ENCODE measurements around the gene KCNJ16.

The KCNJ16 gene

GRCh38 chr17:70059649-70060048 lies 15.4 kb upstream of the KCNJ16 start:
- no peak for DNase-seq
- intact Hi-C loops (cut with DNase I), result no loop called here

DNA sequence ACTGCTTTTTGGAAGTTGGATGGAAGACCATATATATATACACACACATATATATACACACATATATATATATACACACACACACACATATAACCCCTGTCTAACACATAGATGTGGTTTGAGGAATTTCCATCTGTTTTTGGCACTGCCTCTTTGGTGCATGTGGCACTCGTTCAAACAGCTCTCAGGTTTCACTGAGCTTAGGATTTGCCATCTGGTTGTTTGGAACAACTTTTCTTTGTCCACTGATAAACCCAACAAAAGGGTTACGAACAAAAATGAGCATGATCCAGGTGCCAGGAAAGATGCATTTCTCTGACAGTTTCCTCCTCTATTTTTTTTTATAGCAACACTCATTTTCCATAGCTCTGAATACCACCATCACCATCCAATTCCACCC lies 14.6 kb upstream of the KCNJ16 start:
- DNase-seq, result no peak
- intact Hi-C loops (cut with DNase I), result no loop called here

GRCh38 chr17:70067134-70067533 lies 7.9 kb upstream of the KCNJ16 start:
- no peak for DNase-seq
- intact Hi-C loops (cut with DNase I), result no loop called here

DNA sequence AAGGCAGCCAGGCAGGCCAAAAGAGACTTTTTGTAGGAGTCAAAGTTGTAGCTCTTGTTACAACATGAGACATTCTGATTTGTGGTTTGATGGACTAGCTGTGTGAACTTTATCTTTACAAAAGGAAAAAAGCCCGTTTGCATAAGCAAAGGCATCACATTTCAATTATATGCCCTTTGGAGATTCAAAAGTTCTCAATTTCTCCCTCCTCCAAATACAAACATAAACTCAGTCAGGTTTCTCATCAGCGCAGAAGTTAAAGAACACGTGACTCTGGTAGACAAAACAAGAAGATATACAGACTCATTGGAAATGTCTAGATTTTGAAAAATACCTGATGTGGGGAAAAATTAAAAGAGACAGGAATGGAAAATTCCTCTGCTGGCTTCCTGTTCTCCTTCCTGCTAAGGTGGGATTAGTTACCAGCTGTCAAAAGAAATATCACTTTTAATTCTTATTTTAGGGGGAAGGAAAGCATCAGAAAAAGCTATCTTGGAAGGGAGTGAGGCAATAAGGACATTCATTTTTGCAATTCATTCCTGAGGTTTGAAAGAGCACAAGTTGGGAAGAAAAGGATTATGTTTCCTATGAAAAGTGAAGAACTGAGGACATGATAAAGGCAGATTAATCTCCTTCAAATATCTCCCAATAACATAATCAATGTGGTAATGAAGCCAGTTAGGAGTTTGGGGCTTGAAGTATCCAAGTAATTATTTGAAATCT lies 4.6 kb upstream of the KCNJ16 start:
- DNase-seq, result no peak
- intact Hi-C loops (cut with DNase I), result no loop called here

DNA sequence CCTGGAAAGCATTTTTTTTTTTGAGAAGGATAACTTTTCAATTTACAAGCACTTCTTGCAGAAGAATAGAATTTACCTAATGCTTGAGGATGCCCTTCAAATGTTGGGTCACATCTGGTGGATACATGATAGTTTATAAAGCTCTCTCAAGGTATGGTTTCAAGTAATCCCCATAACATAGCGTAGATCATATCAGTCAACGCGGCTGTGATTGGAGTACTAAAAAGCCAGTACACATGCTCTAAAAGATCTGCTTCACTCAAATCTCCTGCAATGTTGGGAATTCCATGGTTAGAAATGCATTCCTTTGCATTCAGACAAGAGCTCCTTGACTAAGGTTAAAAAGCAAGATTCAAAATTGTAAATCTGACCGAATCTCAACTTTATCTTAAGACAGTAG lies 3.9 kb upstream of the KCNJ16 start:
- intact Hi-C loops (cut with DNase I), result no loop called here

GRCh38 chr17:70071620-70072019 lies 3.4 kb upstream of the KCNJ16 start:
- DNase-seq, result no peak
- intact Hi-C loops (cut with DNase I), result no loop called here

More for the DNA sequence above, 3.9 kb upstream of the KCNJ16 start:
- DNase-seq, result no peak

DNA sequence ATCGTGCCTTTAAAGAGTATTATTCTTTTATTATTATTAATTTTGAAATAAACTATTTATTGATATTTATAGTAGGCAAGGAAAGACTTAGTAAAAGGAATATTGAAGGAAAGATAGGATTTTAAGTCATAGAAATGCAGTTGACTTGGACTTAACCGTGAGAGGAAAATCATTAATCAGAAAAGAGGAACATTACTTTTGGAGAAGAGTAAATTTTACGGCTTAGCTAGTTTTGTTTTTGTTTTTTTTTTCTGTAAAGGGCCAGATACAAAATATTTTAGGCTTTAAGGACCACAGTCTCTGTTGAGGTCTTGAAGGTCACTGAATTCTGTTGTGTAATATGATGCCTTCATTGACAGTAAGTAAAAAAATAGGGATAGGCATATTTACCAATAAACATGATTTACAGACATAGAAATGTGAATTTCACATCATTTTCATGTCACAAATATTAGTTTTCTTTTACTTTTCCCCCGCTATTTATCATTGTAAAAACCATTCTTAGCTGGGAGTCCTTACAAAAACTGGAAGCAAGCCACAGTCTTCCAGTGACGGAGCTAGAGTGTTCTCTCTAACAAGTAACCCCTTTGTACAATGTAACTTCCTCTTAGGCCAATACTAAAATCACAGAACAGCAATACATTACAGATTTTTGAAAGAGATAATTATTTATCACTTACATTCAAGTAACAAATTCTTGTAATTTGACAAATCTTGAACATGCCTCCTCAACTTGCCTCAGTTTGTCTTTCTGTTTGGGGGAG lies 2.3 kb upstream of the KCNJ16 start:
- intact Hi-C loops (cut with DNase I), result no loop called here
- peak in 8 of 42 donors; percentile 6 to 50 (median 10) for DNase-seq

GRCh38 chr17:70073310-70073709 lies 1.7 kb upstream of the KCNJ16 start:
- intact Hi-C loops (cut with DNase I), result no loop called here

GRCh38 chr17:70073799-70074198 lies 1.2 kb upstream of the KCNJ16 start:
- intact Hi-C loops (cut with DNase I), result no loop called here
- no peak for DNase-seq

More at GRCh38 chr17:70073310-70073709, 1.7 kb upstream of the KCNJ16 start:
- DNase-seq, result no peak

DNA sequence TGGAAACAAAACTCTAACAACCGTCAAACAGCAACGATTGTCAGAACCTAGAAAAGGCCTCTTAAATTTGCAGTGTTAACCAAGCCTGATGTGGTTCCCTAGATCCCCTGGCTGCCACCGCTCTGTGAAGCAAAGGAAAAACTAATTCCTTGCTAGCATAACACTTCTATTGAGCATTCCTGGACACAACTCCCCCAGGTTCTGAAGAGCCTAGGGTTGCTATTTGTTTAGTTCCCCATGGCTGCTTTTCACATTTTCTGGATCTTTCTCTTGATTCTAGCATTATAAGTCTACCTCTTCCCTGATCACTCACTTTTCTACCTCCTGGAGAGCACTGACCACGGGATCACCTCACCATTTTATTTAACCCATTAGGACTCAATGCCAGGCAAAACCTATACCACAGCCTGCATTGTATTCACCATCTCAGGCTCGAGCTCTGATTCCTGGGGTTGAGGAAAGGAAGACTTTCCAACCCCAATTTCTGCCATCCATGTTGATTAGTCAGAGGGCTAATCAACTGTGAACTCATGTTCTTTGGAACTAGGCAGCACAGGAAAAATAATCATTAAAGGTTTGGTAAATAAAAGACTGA lies 692 bp upstream of the KCNJ16 start:
- DNase-seq, result no peak
- intact Hi-C loops (cut with DNase I), result no loop called here

DNA sequence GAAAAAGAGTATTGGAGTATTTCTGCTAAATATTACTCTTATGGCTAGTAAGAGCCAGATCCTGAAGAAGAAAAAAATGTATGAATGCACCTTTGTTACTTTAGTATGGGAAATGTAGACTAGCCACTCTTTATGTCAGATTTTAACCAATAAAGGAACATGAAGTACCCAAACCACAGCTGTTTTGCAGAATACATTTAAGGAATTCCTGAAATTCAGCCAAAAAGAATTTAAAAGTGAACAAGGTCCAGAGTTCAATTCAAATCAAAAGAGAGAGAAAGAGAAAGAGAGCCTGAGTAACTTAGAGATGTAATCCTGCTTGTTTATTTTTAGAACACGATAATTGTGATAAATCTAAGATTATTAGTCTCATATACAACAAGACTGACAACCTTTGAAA lies 1.2 kb downstream of the KCNJ16 start:
- intact Hi-C loops (cut with DNase I), result no loop called here
- no peak for DNase-seq

DNA sequence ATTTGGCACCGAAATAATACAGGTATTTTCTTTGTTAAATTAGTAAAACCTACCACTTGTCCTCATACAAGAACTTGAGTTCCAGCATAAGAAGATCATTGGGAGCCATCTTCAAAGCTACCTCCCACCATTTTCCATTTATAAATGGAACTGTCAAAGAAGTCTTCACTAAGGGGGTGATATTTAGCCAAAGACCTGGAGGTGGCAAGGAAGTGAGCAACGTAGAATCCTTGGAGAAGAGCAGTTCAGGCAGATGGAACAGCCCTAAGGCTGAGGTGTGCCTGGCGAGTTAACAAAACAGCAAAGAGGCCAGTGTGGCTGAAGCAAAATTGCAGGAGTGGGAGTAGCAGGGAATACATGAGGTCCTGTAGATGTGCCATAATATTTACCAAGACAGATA lies 1.8 kb downstream of the KCNJ16 start:
- DNase-seq, result no peak
- intact Hi-C loops (cut with DNase I), result no loop called here

DNA sequence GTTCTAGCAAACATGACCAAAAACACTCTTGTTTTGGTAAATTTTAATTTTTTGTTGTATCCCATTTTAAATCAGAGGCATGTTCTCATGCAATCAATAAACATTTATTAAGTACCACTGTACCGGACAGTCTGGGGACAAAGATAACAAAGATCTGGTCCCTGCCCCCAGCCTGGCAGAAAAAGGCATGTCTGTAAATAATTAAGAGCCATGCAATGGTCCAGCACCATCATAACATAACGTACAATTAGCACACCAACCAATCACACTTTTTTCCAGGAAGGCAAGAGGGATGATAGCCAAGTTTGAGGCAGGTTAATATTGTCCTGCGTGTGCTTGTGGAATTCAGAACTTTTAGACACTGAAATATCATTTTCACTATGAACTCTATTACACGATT lies 3.5 kb downstream of the KCNJ16 start:
- DNase-seq, result no peak
- intact Hi-C loops (cut with DNase I), result no loop called here

DNA sequence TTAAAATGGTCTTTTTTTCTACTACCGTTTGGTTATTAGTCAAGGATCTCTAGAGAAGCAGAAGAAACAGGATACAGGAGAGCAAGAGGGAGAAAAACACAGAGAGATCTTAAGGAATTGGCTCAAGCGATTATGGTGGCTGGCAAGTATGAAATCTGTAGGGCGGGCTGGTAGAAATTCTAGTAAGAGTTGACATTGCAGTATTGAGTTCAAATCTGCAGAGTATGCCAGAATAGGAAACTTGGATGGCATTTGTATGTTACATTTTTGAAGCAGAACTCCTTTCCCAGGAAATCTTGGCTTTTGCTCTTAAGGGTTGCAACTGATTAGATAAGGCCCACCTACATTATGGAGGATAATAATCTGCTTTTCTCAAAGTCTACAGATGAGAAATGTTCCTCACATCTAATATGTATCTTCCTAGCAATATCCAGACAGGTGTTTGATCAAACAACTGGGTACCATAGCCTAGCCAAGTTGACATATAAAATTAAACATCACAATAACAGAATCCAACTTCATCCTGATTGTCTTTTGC lies 4.0 kb downstream of the KCNJ16 start:
- DNase-seq, result no peak
- intact Hi-C loops (cut with DNase I), result no loop called here

GRCh38 chr17:70080541-70081347 lies 5.7 kb downstream of the KCNJ16 start:
- intact Hi-C loops (cut with DNase I), result no loop called here
- DNase-seq, result no peak

- no peak for DNase-seq
- intact Hi-C loops (cut with DNase I), result no loop called here
These were observed 6.9 kb downstream of the KCNJ16 start for GRCh38 chr17:70081885-70082284.

GRCh38 chr17:70084476-70084875 lies 9.5 kb downstream of the KCNJ16 start:
- intact Hi-C loops (cut with DNase I), result no loop called here
- no peak for DNase-seq

- no peak for DNase-seq
- intact Hi-C loops (cut with DNase I), result no loop called here
These were observed 11.5 kb downstream of the KCNJ16 start for GRCh38 chr17:70086516-70086915.

GRCh38 chr17:70089513-70090148 lies 14.6 kb downstream of the KCNJ16 start:
- intact Hi-C loops (cut with DNase I), result no loop called here
- DNase-seq, result no peak
